ENCODE measurements around the gene CFAP119. TPM values are rescaled to one million over a fixed set of nuclear protein-coding genes. Genes with fewer than 3 reads are reported as not detected.

The CFAP119 gene
- total and polyA plus RNA-seq, 2 of the 8 experiments (the other 6 are each of a cell fraction or from before 2014, with no cell fraction given), result 5.6 to 6.0 TPM

- TF ChIP-seq CHD7 (IDR thresholded peaks at IDR 0.05; ENCODE audit: insufficient replicate concordance, low read length) (no peak), NRF1 (IDR thresholded peaks at IDR 0.05; ENCODE audit: low read depth, low read length) (no peak), JUND (IDR thresholded peaks at IDR 0.05; ENCODE audit: low read length) (no peak), SAP30 (IDR thresholded peaks at IDR 0.05; ENCODE audit: insufficient read depth, insufficient replicate concordance, low read length) (no peak), ASH2L (IDR thresholded peaks at IDR 0.05; ENCODE audit: low read length) (no peak), CTCF (IDR thresholded peaks at IDR 0.05; ENCODE audit: control extremely low read depth in 1 of 3, insufficient read depth in 1 of 3, low read depth in 1 of 3, low read length in 3 of 3) (no peak), YY1 (IDR thresholded peaks at IDR 0.05; ENCODE audit: low read depth, low read length) (no peak), BCL11A (IDR thresholded peaks at IDR 0.05; ENCODE audit: low read depth in 2 of 2, low read length in 2 of 2) (no peak)
These were observed 13.2 kb upstream of the CFAP119 start (continued) for GRCh38 chr16:30775131-30775391.

Data from H1 (cell line).